Esophagus muscularis mucosa (tissue), 4 donors: Measurements from ENCODE around the gene MSANTD1.

Experiments
- CTCF ChIP-seq, 3 experiments: fragments of 200-600 bp in 2 of 3; fragments of 450-650 bp in 1 of 3; sonication (generic) in 2 of 3; IDR thresholded peaks; one replicate each; pipeline ENCODE4 v1.5.1; 2017 to 2019; ENCODE audit warnings: antibody characterized with exemption in 3 of 3, mild to moderate bottlenecking in 2 of 3, moderate library complexity in 1 of 3
- EP300 ChIP-seq: sonication (generic); formaldehyde crosslinking; IDR thresholded peaks from one replicate; pipeline ENCODE4 v1.6.1; 2017; ENCODE audit warnings: antibody characterized with exemption
- POLR2A ChIP-seq: fragments of 450-650 bp; IDR thresholded peaks from one replicate; pipeline ENCODE4 v1.6.1; 2017; ENCODE audit warnings: antibody characterized with exemption, moderate library complexity, mild to moderate bottlenecking, low read depth

- TF ChIP-seq EP300 (no peak), CTCF (IDR thresholded peaks at IDR 0.05) (no peak), POLR2A (no peak)
Measured at GRCh38 chr4:3268395-3269104, 19.6 kb downstream of the MSANTD1 start.
